GM12878 (cell line): ENCODE measurements around the gene NODAL. TPM values are rescaled to one million over a fixed set of nuclear protein-coding genes. Genes with fewer than 3 reads are reported as not detected.
A peak's percentile ranks its signal among the peaks of the same experiment; 100 is the strongest.

Experiments
- CEBPZ ChIP-seq: fragments of 150-350 bp; IDR thresholded peaks from 2 replicates; pipeline ENCODE4 v1.6.1; 2016; ENCODE audit warnings: low read depth, low read length
- CHD1 ChIP-seq: IDR thresholded peaks from 2 replicates; pipeline ENCODE4 v1.6.1; 2012; ENCODE audit warnings: low read depth, low read length, improper control_type of control experiment
- EP300 ChIP-seq, 2 experiments: fragments of 150-350 bp in 1 of 2; IDR thresholded peaks; 2 replicates each; pipeline ENCODE4 v1.6.1; 2011 to 2012; ENCODE audit warnings: low read depth in 2 of 2, low read length in 2 of 2, borderline replicate concordance in 1 of 2, improper control_type of control experiment in 1 of 2, inconsistent platforms in 1 of 2; ENCODE audit not compliant: control insufficient read depth in 1 of 2
- IKZF1 ChIP-seq: fragments of 450-650 bp; conservative IDR thresholded peaks from 2 replicates; pipeline ENCODE4 v1.6.1; 2017; ENCODE audit warnings: antibody characterized with exemption, mild to moderate bottlenecking
- MTA3 ChIP-seq: IDR thresholded peaks from 2 replicates; pipeline ENCODE4 v1.6.1; 2012; ENCODE audit warnings: low read length, inconsistent platforms, borderline replicate concordance
- NRF1 ChIP-seq: conservative IDR thresholded peaks from 2 replicates; pipeline ENCODE4 v1.6.1; 2011; ENCODE audit warnings: mild to moderate bottlenecking, low read depth, low read length, improper control_type of control experiment
- POLR2AphosphoS2 ChIP-seq: IDR thresholded peaks from 2 replicates; pipeline ENCODE4 v1.6.1; 2011; ENCODE audit warnings: low read depth, mild to moderate bottlenecking, low read length, improper control_type of control experiment, moderate library complexity
- RAD21 ChIP-seq: IDR thresholded peaks from 2 replicates; pipeline ENCODE4 v1.6.1; 2011; ENCODE audit warnings: mild to moderate bottlenecking, low read depth, low read length, moderate library complexity; ENCODE audit not compliant: insufficient read depth
- RB1 ChIP-seq: fragments of 450-650 bp; formaldehyde crosslinking; IDR thresholded peaks from 2 replicates; pipeline ENCODE4 v1.6.1; 2017; ENCODE audit warnings: mild to moderate bottlenecking, borderline replicate concordance
- RCOR1 ChIP-seq: conservative IDR thresholded peaks from 2 replicates; pipeline ENCODE4 v1.6.1; 2012; ENCODE audit warnings: low read depth, low read length, improper control_type of control experiment
- REST ChIP-seq: IDR thresholded peaks from 2 replicates; pipeline ENCODE4 v1.6.1; 2012; ENCODE audit warnings: mild to moderate bottlenecking, low read depth, low read length
- RFX5 ChIP-seq: IDR thresholded peaks from 2 replicates; pipeline ENCODE4 v1.6.1; 2011; ENCODE audit warnings: low read depth, low read length, improper control_type of control experiment
- TCF12 ChIP-seq: IDR thresholded peaks from 2 replicates; pipeline ENCODE4 v1.6.1; 2011; ENCODE audit warnings: low read depth, mild to moderate bottlenecking, low read length
- USF2 ChIP-seq: IDR thresholded peaks from 2 replicates; pipeline ENCODE4 v1.6.1; 2011; ENCODE audit warnings: low read depth, low read length, improper control_type of control experiment, borderline replicate concordance
- ZBTB11 ChIP-seq: fragments of 450-650 bp; formaldehyde crosslinking; IDR thresholded peaks from 2 replicates; pipeline ENCODE4 v1.5.0; 2022; ENCODE audit warnings: mild to moderate bottlenecking, missing genetic modification characterization
- polyA plus RNA-seq, 11 experiments: library from polyadenylated mRNA; depleted of rRNA in 4 of 11; unstranded in 6 of 11; stranded (reverse) in 5 of 11; fragments of >200 nt; fragmentation: Nextera tagmentation in 4 of 11; fragmentation: Illumina TruSeq in 1 of 11; extraction: Ambion mirVana in 4 of 11; extraction: Trizol in 1 of 11; gene quantifications; 1 replicate in 1 of 11; 2 replicates in 10 of 11; pipeline versions ENCODE4 v1.2.1 to v1.2.3, GENCODE V29; 2011 to 2016; ENCODE audit warnings: inconsistent platforms in 2 of 11, missing spikeins in 2 of 11, low read depth in 1 of 11
- total RNA-seq, 4 experiments: library from RNA; depleted of rRNA in 3 of 4; stranded (reverse); fragments of >200 nt in 3 of 4; fragmentation: Illumina TruSeq in 1 of 4; extraction: Trizol in 1 of 4; gene quantifications; 2 replicates each; pipeline versions ENCODE4 v1.2.1 to v1.2.3, GENCODE V29; 2013 to 2021

Gene NODAL
- total and polyA plus RNA-seq, 10 of the 15 experiments (the other 5 are each of a cell fraction or from before 2014, with no cell fraction given), result not detected

GRCh38 chr10:70477661-70478162 is 36.2 kb upstream of the NODAL start (continued):
- TF ChIP-seq ZBTB11 (CRISPR knock-in tag), result no peak
- no peak for TF ChIP-seq RFX5
- no peak for TF ChIP-seq RAD21
- peak; percentile 44; the same call in 1 of the 2 replicates for TF ChIP-seq USF2
- TF ChIP-seq RCOR1, result no peak
- no peak for TF ChIP-seq RB1
- no peak for TF ChIP-seq CHD1
- no peak for TF ChIP-seq CEBPZ
- peak; percentile 96 for TF ChIP-seq IKZF1
- peak; percentile 53; the same call in 1 of the 2 replicates for TF ChIP-seq MTA3
- no peak for TF ChIP-seq POLR2AphosphoS2
- peak in 1 of 2 experiments; percentile 61; a peak in 2 of 4 replicates for TF ChIP-seq EP300 (IDR thresholded peaks at IDR 0.05; ENCODE audit: borderline replicate concordance in 1 of 2, control insufficient read depth in 1 of 2, low read depth in 2 of 2, low read length in 2 of 2)
- no peak for TF ChIP-seq REST
- no peak for TF ChIP-seq NRF1
- peak; percentile 68; the same call in 1 of the 2 replicates for TF ChIP-seq TCF12
